Measurements from ENCODE around the gene ACOXL.

DNA sequence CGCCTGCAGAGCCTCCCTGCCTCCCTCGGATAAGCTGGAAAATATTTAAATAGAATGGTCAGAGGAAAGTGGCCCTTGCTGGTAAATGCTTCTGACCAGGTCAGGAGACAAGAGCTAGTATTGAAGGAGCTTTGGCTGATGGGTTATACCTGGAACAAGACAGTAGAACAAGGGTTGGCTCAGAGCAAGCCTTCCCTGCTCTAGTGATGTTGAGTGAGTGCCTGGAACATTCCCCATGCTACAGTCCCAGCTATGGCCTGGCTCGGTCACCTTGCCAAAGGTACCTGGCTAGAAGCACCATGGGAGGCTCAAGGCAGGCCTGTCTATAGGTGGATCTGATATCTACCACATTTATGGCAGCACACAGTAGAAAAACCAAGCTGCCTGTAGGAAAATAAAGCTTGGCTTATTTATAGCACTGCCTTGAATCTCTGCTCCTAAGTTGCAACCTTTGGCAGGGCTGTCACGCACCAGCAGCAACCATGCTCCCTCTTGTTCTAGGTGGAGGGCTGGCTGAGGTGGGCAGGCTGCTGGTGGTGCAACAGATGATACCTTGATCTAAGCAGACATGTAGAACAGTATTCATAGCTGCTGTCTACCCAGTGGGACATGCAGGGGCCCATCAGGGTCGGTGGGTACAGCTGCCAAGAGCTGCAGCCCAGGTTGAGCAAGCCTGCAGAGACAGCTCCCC is 321.6 kb downstream of the ACOXL start:
- TF ChIP-seq, protein P1, sequence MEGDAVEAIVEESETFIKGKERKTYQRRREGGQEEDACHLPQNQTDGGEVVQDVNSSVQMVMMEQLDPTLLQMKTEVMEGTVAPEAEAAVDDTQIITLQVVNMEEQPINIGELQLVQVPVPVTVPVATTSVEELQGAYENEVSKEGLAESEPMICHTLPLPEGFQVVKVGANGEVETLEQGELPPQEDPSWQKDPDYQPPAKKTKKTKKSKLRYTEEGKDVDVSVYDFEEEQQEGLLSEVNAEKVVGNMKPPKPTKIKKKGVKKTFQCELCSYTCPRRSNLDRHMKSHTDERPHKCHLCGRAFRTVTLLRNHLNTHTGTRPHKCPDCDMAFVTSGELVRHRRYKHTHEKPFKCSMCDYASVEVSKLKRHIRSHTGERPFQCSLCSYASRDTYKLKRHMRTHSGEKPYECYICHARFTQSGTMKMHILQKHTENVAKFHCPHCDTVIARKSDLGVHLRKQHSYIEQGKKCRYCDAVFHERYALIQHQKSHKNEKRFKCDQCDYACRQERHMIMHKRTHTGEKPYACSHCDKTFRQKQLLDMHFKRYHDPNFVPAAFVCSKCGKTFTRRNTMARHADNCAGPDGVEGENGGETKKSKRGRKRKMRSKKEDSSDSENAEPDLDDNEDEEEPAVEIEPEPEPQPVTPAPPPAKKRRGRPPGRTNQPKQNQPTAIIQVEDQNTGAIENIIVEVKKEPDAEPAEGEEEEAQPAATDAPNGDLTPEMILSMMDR (IDR thresholded peaks at IDR 0.05): no peak
- no peak for TF ChIP-seq POLR2A (IDR thresholded peaks at IDR 0.05)
